ENCODE results near the gene F12. TPM values are rescaled to one million over a fixed set of nuclear protein-coding genes. Genes with fewer than 3 reads are reported as not detected.

Gene F12
- total and polyA plus RNA-seq, 2 of the 8 experiments (the other 6 are each of a cell fraction or from before 2014, with no cell fraction given): 6.5 to 7.8 TPM

DNA sequence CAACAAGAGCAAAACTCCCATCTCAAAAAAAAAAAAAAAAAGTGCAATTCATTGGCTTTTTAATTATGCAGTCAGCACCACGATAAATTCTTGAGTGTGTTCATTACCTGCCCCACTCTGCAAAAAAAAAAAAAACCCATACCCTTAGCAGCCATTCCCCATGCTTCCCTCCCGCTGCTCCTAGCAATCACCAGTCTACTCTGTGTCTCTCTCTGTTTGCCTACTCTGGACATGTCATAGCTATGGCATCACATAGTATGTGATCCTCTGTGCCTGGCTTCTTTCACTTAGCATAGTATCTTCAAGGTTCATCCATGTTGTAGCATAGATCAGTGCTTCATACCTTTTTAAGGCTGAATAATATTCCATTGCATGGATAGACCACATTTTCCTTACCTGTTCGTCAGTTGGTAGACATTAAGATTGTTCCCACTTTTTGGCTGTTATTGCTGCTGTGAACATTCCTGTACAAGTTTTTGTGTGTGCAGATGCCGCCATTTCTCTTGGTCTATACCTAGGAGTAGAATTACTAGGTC, 30.2 kb upstream of the F12 start:
- Histone ChIP-seq H4K8ac (ENCODE audit: extremely low read depth, insufficient read depth, low read length) (no peak overlapping the region), H3K9me3 (ENCODE audit: insufficient read depth in 2 of 2, low read depth in 1 of 2, low read length in 1 of 2) (no peaks in the 10 kb centered on the region), H2BK120ac (replicated peaks; ENCODE audit: low read depth, low read length) (no peak overlapping the region), H3K9ac (replicated peaks in 1 of 4; ENCODE audit: extremely low read depth in 1 of 4, low read depth in 3 of 4, low read length in 3 of 4) (no peak overlapping the region), H3K4ac (replicated peaks; ENCODE audit: insufficient read length, low read depth, low read length) (no peak overlapping the region), H3K4me2 (ENCODE audit: insufficient read depth in 1 of 2, low read depth in 2 of 2, low read length in 2 of 2) (no peak overlapping the region), H2BK15ac (ENCODE audit: low read length) (no peak overlapping the region), H3K4me3 (ENCODE audit: extremely low read depth in 1 of 4, insufficient read depth in 2 of 4, low read depth in 3 of 4, low read length in 4 of 4) (no peak overlapping the region), H2AK5ac (ENCODE audit: low read depth, low read length) (no peak overlapping the region), H3K79me1 (ENCODE audit: low read depth, low read length) (no peaks in the 10 kb centered on the region), H2BK20ac (ENCODE audit: low read length) (peak overlapping the region; percentile 57; the same call in 1 of the 2 replicates), H3K23me2 (ENCODE audit: low read depth, low read length) (no peaks in the 10 kb centered on the region), H2BK12ac (ENCODE audit: low read depth, low read length) (0 out of 2 replicates have a peak overlapping the region, but pooled peaks have one; percentile 7), H3K27ac (ENCODE audit: low read depth, low read length) (no peak overlapping the region), H3K27me3 (replicated peaks in 1 of 4; ENCODE audit: control insufficient read depth in 3 of 4, extremely low read depth in 1 of 4, insufficient read depth in 3 of 4, low read length in 3 of 4) (peaks cover 0 to 2% (median 0%) of the 10 kb centered on the region in 4 experiments; a peak in 2 of 7 replicates), H3K14ac (ENCODE audit: insufficient read length) (no peak overlapping the region), H2AFZ (ENCODE audit: low read length) (no peak overlapping the region), H3K4me1 (replicated peaks in 1 of 4; ENCODE audit: control insufficient read depth in 3 of 4, insufficient read depth in 4 of 4, low read length in 3 of 4) (peaks cover 0 to 11% (median 3%) of the 10 kb centered on the region in 4 experiments; a peak in 3 of 7 replicates), H4K20me1 (replicated peaks in 1 of 2; ENCODE audit: control insufficient read depth in 1 of 2, insufficient read depth in 2 of 2, low read length in 2 of 2) (peaks cover 0 to 7% of the 10 kb centered on the region in 2 experiments), H3K18ac (ENCODE audit: extremely low read depth, low read length) (no peak overlapping the region), H2BK5ac (ENCODE audit: low read depth, low read length) (no peak overlapping the region), H3K79me2 (ENCODE audit: control insufficient read depth in 1 of 2, insufficient read depth in 2 of 2, low read length in 2 of 2) (no peaks in the 10 kb centered on the region), H4K5ac (ENCODE audit: insufficient read length, low read depth, low read length) (no peak overlapping the region), H4K91ac (replicated peaks; ENCODE audit: insufficient read length, low read length) (no peak overlapping the region), H3K36me3 (ENCODE audit: control insufficient read depth in 2 of 4, insufficient read depth in 4 of 4, low read length in 3 of 4) (peaks cover 2 to 20% (median 11%) of the 10 kb centered on the region in 4 experiments; a peak in 6 of 8 replicates), H3K23ac (ENCODE audit: insufficient read length) (no peak overlapping the region), H3K56ac (replicated peaks; ENCODE audit: insufficient read length, low read depth, low read length) (no peak overlapping the region)
- ChIA-PET CTCF (ENCODE audit: partially characterized antibody) (interaction anchor here (0.6 to 23.6 kb wide), 8 partner anchors 9 to 687 kb away, joined by 3 to 430 read pairs (median 76); partner anchors contain the start of genes F12, PFN3 and SLC34A1), POLR2A (ENCODE audit: partially characterized antibody) (interaction anchor here (0.9 to 67.5 kb wide), 5 partner anchors 16 to 58 kb away, joined by 3 to 3349 read pairs (median 143); partner anchors contain the start of genes DBN1, DOK3, GRK6 and PDLIM7)
- no peak for DNase-seq (ENCODE audit: low read depth in 1 of 2, low spot score in 2 of 2)
- no peak for FAIRE-seq
- 96% methylated on average over 4 of the region's 4 CpGs; no CpG with 5 or more reads in 1 of the 2 experiments for WGBS, 2 experiments (ENCODE audit: extremely low coverage in 1 of 2, insufficient coverage in 1 of 2, insufficient read length in 1 of 2, insufficient replicate concordance in 2 of 2, low coverage in 1 of 2, low lambda C conversion rate in 2 of 2, missing lambda C conversion rate in 1 of 2)
- no peak for TF ChIP-seq POLR2A (IDR thresholded peaks at IDR 0.05; ENCODE audit: control extremely low read depth in 1 of 2, low read depth in 2 of 2, low read length in 2 of 2)
- no peak for TF ChIP-seq FOSL1 (IDR thresholded peaks at IDR 0.05; ENCODE audit: insufficient read depth, low read depth, low read length)
- TF ChIP-seq YY1 (IDR thresholded peaks at IDR 0.05; ENCODE audit: low read depth, low read length): no peak
- no peak for TF ChIP-seq CBX5 (IDR thresholded peaks at IDR 0.05; ENCODE audit: low read depth, low read length)
